ENCODE results near the gene DDX20.
"Not testable (repeated sequence)": the region's sequence is repeated elsewhere in the genome, so short reads cannot be mapped to it uniquely, and the experiment has no call there.

The DDX20 gene

DNA sequence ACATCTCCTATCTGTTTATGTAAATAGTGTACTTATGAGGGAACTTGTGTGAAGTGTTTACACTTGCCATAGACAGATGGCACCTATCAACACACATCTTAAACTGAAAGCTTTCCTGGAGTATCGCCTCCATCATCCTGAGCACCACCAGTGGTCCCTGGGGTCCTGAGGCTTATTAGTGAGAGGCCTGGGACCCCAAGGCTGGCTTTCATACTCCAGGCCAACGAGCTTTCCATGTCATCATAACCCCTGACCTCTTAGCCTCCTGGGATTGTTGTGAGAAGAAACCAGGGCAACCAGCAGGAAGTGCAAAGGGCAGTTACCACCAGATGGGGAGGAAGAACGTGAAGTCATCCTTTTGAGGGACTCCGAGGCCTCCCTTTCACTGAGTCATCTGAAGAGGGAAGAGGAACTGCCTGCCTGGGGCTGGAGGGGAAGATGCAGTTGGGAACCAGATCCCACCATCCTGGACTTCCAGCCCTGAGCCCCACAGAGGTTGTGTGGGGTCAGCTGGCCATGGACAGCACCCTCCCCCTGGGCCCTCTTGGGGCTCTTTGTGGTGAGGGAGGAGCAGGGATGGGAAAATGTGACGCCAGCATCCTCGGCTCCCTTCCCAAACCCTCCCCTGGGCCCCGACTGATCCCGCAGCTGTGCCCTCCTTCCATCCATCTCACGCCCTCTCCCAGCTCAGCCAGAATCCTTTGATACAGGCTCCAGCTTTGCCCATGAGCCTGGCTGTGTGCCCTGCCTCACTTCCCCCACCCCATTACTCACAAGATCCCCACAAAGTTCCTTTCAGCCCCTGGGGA is 22.3 kb upstream of the DDX20 start:
- peak; percentile 16 for DNase-seq (ENCODE audit: low spot score)

DNA sequence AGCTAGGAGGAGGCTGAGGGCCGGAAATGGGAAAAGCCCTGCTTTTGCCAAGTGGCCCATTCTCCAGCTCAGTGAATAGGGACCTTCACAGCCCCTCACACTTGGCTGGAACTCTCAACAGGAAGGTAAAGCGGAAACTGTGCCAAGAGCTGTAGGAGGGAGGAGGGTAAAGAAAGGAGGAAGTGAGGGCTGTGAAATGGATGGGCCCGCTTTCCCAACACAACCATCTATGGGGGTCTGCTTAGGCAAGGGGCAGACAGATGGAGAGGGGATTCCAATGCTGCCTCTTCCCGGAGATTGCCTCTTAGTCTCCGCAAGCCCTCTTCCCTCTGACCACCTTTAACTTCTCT is 21.7 kb upstream of the DDX20 start:
- no peak for DNase-seq (ENCODE audit: low spot score)

DNA sequence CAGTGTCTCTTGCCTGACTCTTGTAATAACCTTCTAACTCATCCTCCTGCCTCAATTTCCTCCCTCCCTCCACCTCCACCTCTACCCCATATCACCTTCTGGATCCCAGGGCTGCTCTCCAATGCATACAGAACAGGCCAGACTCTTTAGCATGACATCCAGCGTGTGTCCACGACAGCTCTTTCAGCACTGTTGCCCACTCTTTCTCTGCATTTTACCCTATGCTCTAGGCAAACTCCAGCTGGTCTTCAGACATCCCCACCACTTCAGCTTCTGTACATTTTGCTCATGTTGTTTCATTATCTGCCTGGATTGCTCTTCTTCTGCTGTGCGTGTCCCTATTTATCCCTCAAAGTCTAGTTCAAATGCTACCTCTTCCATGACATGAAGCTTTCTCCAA is 21.3 kb upstream of the DDX20 start:
- no peak for DNase-seq (ENCODE audit: low spot score)

DNA sequence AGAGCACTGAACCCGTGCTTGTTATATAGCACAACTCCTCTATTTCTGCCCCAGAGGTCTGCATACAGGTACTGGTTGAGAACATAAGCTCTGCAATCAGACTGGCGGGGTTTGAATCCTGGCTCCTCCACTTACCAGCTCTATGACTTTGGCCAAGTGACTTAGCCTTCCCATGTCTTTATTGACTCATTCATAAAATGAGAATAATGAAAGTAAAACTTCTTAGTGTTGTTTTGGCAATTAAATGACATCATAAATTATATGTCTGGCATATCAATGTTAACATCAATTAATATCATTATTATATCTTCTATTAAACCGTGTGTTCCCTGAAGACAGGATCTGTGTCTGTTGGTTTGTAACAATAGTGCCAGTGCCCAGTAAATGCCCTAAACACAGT is 20.8 kb upstream of the DDX20 start:
- DNase-seq (ENCODE audit: low spot score): no peak

DNA sequence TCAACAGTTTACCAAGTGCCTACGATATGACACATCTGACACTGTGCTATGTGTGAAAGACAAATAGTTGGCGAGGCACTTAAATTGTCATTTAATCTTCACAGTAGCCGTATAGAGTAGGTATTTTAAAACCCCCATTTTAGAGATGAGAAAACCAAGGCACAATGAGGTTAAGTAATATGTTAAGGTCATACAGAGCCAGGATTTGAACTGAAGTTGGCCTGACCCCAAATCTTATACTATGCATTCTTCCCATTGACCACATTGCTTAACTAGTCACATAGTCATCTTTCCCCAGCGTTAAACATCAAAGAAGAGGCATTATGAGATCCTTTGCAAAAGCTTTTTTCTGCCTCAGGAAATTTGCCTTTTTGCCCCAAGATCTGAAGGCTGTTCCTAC is 20.4 kb upstream of the DDX20 start:
- DNase-seq (ENCODE audit: low spot score): no peak

DNA sequence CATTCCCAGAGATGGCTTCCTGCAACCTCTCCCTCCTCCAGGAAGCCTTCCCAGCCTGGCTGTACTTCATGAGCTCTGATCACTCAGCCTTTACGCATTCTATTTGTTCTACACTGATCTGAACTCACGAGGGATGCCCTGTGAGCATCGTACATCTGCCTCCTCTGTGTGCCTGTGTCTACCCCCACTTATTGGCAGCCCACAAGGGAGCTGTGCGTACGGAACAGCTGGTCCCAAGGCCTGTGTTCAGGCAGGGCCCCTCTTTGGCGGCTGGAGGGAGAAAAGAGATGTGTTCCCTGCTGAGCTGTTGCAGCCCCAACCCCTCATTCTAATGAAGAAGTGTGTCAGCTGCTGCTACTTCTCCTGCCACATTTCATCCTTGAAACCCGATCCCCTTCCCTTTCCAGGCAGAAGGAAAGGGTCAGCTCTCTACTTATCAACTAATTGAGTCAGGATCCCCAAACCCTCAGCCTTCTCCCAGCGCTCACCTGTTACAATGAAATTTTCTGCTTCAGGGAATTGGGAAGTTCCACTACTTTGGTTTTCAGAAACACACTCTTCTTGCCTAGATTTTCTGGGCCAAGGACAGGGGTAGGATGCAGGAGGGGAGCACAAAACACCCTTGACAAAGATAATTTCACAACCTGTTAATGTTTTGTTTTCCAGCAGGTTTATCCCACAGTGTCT is 19.7 kb upstream of the DDX20 start:
- DNase-seq (ENCODE audit: low spot score): no peak

DNA sequence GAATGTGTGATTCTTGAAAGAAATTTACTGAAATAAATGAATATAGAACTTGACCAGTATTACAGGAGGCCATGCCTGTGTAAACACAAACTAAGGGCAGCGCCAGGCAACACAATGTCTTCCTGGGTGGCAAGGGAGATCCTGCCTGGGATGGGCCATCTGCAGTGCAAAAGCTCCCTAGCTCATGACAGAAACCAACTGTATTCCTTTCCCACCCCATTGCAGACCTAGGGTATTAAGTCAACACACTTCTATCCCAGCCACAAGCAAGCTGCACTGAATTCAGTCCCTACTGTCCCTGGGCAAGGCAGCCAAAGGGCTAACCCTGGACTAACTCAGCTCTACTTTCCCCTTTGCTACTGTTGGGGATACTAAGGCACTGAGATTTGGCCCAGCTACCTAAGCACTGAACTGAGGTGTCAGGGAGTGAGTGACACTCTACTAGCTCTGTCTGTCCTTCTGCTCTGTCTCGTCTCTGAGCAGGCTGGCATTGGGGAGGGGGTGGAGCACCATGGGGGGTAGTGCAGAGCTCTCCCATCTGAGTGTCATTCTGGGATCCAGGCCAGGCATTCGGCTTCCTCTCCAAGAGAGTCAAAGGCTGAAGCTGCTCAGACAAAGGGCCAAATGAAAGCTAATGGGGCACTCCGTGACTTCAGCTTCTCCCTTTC is 19.0 kb upstream of the DDX20 start:
- DNase-seq (ENCODE audit: low spot score): no peak

DNA sequence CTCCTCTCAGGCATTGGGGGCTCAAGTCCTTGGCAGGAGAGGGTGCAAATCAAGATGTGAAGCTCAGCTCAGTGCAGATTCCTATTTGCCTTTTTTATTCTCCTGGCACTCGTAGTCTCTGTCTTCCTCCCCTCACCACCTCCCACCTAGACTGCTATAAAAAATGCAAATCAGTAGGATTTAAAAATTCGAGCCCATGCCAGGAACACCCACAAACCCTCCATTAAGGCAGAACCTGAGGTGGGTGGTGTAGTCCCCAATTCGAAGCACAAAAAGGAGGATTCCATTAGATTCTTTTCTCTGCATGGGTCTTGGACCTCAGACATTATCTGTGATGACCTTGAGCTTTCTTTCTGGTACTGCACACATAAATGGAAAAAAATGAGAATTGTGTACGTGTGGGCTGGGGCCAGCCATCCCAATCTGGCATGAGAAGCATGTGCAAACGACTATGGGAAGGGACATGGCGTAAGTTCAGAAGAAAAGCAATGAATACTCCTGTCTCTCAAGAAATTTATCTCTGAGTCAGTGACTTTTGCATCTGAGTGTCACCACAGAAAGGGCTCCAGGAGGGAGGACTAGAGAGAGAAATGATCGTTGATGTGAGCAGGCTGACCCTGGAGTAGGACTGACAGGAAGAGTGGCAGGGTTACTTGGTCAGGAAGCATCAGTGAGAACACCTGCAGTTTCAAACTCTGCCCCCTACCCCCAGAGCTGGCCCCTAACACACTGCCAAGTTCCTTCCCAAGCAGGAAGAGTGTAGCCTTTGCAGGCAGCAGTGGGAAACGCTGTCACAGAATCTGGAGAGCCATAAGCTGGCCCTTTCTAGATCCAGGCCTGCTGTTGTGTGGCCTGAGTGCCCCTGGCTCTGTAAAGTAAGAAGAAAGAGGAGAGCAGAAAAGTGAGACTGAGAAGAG is 18.2 kb upstream of the DDX20 start:
- no peak for DNase-seq (ENCODE audit: low spot score)

DNA sequence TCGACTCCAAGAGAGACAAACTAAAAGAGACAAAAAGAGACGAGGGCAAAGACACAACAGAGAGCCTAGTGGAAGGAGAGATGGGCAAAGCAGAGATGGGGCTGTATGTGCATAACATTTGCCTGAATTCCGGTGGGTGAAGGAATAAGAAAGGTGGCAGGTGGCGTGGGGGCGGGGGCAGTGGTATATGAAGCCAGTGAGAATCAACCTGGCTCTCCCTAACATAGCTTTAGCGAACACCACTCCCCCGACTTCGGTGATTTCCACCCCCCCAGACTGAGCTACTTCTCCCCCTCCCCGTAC is 17.6 kb upstream of the DDX20 start:
- DNase-seq (ENCODE audit: low spot score): no peak

DNA sequence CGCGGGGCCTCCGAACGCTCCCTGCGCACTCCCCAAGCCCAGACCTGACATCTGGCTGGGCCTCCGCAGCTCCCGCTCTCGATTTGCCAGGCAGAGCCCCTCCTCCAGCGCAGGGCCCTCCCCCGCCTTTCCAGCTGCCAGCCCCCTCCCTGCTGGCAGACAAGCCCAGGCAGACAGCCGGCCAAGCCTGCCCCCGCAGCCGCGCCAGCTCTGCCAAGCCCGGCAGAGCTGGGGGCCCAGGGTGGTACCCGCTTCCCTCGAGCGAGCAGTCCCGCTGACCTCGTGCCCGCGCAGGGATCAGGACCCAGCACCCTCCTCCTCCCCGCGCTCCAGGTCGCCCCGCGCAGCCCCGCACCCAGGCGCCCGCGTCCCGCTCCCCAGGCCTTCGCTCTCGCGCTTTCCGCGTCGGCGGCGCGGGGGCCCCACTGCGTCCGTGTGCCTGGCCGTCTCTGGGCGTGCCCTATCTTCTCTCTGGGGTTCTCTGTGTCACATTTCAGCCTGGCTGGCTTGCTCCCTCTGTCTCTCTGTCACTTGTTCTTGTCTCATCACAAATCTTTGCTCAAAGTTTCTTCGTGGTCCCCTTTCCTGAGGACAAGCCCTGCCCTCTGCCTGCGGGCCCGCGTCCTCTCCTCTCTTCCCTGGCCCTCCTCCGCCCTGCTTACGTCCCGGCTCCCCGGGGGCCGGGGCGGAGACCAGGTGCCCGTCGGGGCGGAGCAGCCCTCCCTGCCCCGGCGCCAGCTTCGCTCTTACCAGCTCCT is 17.1 kb upstream of the DDX20 start:
- peak; percentile 23 for DNase-seq (ENCODE audit: low spot score)

DNA sequence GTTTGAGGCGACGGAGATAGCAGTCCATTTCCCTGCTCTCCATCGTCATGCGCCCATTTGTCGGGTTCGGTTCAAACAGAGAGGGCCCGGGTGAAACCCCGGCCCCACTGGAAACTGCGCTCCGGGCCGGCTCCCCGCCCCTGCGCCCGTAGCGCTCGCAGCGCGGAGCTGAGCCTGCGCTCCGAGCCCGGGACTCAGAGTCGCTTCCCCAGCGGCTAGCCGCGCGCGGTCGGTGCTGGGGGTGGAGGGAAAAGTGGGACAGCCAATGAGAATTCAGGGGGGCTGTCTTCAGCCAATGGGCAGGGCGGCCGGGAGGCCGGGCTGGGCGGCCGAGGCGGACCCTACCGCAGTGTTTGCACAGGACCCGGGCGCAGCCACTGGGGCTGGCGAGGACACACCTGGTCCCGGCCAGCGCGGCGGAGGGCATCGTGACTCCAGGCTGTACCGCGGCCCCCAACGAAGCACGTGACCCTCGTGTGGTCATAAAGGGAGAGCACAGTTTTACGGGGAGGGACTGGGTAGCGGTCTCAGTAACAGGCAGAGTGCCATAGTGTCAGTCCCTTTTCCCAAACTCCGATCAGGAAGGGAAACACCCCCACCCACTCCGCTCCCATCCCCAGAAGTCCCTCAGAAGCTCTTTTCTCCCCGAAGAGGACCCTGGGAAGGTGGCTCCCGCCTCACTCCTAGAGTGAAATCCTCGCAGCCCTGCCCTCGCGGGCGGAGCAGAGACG is 16.3 kb upstream of the DDX20 start, which contains the start of gene INKA2:
TSS of gene INKA2 (minus strand) at position 202 of the 731 bp plus-strand sequence. CDS start at position 49, 153 bp downstream.
- DNase-seq (ENCODE audit: low spot score): peak; percentile 72

DNA sequence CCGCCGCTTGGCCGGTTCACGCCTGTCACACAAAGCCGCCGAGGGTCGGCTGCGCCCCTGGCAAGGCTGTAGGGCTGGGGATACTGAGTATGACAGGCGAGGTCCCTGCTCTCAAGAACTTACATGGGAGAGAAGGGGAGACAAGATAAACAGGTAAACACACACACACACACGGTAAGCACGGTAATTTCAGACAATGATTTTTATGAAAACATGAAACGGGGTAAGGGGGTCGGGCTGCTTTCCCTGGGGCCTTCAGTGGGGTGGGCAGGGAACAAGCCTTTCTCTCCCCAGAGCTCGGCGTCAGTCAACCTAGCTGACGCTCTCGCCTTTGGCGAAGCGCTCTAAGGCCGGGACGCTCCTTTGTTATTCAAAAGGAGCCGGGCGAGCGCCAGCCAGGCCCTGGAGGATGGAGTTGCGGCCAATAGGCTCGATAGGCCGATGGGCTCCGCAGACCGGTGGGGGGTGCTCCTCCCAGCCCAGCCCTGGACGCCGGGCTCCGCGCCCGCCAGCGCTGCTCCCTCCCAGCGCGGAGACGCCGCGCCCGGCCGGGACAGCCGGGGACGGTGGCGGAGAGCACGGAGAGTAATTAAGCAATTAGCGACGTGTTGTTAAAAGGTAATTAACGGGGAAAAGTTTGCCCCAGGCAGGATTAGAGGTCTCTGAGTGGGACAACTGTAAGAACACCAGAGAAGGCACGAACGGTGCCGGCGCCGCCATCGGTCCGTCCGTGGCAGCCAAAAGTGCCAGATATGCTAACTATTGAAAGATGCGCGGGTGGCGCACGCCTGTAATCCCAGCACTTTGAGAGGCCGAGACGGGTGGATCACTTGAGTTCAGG is 15.6 kb upstream of the DDX20 start:
- no peak for DNase-seq (ENCODE audit: low spot score)

DNA sequence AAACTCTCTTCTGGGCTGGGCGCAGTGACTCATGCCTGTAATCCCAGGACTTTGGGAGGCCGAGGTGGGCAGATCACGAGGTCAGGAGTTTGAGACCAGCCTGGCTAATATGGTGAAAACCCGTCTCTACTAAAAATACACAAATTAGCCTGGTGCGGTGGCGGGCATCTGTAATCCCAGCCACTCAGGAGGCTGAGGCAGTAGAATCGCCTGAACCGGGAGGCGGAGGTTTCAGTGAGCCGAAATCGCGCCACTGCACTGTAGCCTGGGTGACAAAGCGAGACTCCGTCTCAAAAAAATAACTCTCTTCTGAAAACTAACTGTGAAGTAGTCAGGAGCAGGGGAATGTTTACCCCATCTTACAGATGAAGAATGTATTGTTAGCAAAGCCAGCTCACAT is 13.4 kb upstream of the DDX20 start:
- DNase-seq (ENCODE audit: low spot score): not testable (repeated sequence)

DNA sequence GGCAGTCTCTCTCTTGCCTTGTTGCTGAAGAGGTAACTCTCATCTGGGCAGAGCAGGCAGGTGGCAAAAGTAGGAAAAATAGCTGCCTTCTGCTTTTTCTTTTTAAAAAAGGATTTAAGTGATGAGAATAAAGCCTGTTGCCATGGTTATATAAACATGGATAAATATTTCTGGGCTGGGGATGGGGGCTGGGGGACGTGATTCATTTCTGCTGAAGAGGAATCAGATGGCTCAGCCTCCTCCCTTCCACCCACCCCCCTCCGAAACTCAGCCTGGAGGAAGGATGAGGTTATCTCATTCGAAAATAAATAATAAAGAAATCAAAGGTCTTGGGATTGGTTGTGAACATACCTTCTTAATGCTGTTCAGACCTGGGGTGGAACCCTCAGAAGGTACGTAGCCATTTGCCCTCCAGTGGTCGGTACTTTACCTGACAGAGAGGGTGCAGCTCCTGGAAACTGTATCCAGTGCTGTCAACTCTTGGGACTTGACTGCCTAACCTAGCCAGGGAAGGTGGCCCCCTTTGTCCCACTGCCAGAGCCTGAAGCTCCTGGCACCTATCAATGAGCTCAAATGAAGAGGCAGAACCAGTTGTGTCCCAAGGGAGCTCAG is 12.7 kb upstream of the DDX20 start:
- DNase-seq (ENCODE audit: low spot score): no peak

DNA sequence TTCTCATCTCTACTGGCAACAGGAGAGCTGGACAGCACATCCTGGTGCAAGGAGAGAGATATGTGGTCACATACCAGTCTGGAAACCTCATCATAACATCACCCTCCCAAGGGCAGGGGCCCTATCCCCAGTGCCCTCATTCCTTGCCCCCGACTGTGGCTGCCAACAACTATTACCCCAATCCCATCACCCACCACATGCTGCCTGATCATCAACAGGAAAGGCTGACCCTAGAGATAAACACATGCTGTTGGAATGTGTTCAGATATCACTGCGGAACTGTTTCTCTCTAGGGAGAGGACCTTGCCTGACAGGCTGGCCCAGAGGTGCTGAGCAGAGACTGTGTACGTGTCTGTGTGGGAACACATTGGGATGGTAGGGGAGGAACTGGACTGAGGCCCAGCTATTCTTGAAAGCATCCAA is 12.0 kb upstream of the DDX20 start:
- DNase-seq (ENCODE audit: low spot score): no peak

DNA sequence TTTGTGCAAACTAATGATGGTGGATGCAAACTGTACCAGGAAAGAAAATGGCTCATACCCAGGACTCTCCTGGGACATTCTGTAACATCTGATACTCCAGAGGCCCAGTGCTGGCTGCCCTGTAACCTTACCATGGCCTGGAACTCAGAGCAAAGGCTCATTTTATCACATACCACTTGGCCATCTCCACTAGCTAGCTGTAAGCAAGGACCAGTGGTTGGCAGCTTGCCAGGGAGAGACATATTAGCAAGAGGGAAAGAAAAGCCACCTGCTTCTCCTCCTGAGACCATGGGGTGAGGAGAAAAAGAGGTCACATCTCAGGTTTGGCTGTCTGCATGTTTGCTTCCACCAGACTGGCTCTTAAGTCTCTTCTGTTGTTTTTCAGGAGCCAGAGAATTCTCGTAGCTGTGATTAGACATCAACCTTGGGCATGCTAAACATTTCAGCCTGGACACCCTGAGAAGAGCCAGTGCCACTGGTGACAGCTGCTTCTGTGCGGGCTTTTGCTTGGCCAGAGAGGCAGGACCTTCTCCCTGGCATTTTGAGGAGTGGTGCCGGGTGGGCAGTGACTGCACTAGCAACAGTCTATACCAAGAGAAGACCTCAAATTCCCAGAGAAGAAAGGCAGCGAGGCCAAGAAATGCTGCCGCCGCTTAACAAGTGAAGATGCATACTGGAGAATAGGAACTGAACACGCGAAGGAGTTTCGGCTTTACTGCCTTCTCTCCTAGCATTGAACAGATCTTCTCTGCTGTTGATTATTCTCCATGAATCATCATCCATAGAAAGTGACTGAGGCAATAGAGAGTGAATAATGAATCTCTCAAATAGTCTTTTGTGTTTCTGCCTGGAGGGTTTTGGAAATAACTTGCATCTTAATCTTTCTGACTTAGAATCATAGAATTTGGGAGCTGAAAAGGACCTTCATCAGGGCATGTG is 9.8 kb upstream of the DDX20 start:
- DNase-seq (ENCODE audit: low spot score): no peak

DNA sequence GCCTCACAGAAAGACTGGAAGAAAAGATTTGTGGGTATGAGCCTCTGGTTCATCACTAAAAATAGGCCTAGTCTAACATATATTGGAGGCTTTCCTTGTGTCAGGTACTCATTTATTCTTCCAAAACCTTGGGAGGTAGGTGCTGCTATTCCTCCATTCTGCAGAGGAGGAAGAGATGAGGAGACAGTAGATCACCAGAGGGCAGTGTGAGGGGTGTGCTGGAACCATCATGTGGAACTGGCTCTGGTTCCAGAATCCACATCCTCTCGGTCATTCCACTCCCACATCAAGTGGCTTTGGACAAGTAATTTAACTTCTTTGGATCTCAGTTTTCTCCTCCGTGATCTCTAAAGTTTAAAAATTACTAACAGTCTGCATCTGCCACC is 9.1 kb upstream of the DDX20 start:
- DNase-seq (ENCODE audit: low spot score): no peak

DNA sequence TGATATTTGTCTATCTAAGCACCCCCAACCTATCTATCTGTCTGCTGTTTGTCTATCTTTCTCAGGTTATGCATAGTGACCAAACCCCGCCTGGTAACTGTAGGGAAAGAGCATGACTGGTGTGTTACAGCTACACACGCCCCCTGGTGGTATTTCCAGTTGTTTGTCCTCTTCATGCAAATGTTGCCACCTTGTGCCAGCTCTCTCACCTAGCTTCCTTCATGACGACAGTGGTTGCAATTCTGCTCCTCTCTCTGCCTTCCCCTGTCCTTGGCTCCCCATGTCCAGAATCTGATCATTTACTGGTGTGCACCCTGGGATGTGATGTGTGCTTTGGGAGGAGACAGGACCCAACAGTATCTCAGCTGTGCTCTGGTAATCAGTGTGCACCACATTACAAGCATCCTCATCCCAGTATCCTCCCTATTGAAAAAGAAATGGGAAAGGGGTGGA is 8.4 kb upstream of the DDX20 start:
- peak; percentile 74 for DNase-seq (ENCODE audit: low spot score)

Data from CD4-positive, alpha-beta T cell treated with Interleukin-15 for 4 hours (primary cell).